IMR-90 (cell line): ENCODE measurements around the gene QKI. TPM values are rescaled to one million over a fixed set of nuclear protein-coding genes. Genes with fewer than 3 reads are reported as not detected.

Experiments
- ATAC-seq: fragments of 200-7000 bp; cut with Tn5 transposase; 2 replicates; pipeline ENCODE4 v1.9.1; 2020; ENCODE audit warnings: low read depth, mild to moderate bottlenecking, moderate library complexity
- BruUV-seq: library from RNA; stranded (reverse); fragments of 400-500 nt; replicated peaks from 2 replicates; lab custom pipeline; 2021; lab: Mats Ljungman, UMichigan
- CTCF ChIA-PET: fragments of 300-600 bp; formaldehyde crosslinking; extraction: SDS; loops from one replicate; lab custom pipeline; 2021; ENCODE audit warnings: antibody characterized with exemption; lab: Yijun Ruan, JAX
- POLR2A ChIA-PET: fragments of 300-600 bp; sonication (Branson Sonifier 250); formaldehyde crosslinking; loops from one replicate; lab custom pipeline; 2022; ENCODE audit warnings: antibody characterized with exemption; ENCODE audit not compliant: unreplicated experiment; lab: Charles Lee
- DNase-seq: peaks from one replicate; pipeline ENCODE4 v3.0.0; 2013
- H2AFZ ChIP-seq: replicated peaks from 2 replicates; pipeline ENCODE3; 2013; ENCODE audit warnings: low read length, mild to moderate bottlenecking; ENCODE audit not compliant: poor library complexity
- H2AK5ac ChIP-seq: 2 replicates; pipeline ENCODE4 v1.6.1; 2013; ENCODE audit warnings: low read depth, low read length, inconsistent platforms
- H2AK9ac ChIP-seq: replicated peaks from 2 replicates; pipeline ENCODE3; 2013; ENCODE audit warnings: mild to moderate bottlenecking, low read depth, low read length, moderate library complexity; ENCODE audit not compliant: poor library complexity
- H2BK120ac ChIP-seq: 2 replicates; pipeline ENCODE4 v1.6.1; 2013; ENCODE audit warnings: low read depth, low read length, inconsistent platforms
- H2BK15ac ChIP-seq: 3 replicates; pipeline ENCODE4 v1.6.1; 2013; ENCODE audit warnings: low read depth, low read length, inconsistent platforms
- H2BK20ac ChIP-seq: 2 replicates; pipeline ENCODE4 v1.6.1; 2013; ENCODE audit warnings: low read depth, mild to moderate bottlenecking, inconsistent platforms, low read length, moderate library complexity
- H2BK5ac ChIP-seq: 2 replicates; pipeline ENCODE4 v1.6.1; 2013; ENCODE audit warnings: mild to moderate bottlenecking, low read depth, low read length, inconsistent platforms; ENCODE audit not compliant: poor library complexity, severe bottlenecking
- H3K14ac ChIP-seq: replicated peaks from 2 replicates; pipeline ENCODE4 v1.6.1; 2013; ENCODE audit warnings: low read depth, low read length, inconsistent platforms
- H3K18ac ChIP-seq: 2 replicates; pipeline ENCODE4 v1.6.1; 2013; ENCODE audit warnings: low read depth, low read length, control low read depth
- H3K23ac ChIP-seq: 2 replicates; pipeline ENCODE4 v1.6.1; 2013; ENCODE audit warnings: low read depth, low read length, inconsistent platforms
- H3K27ac ChIP-seq: 2 replicates; pipeline ENCODE4 v1.5.1; 2013; ENCODE audit warnings: mild to moderate bottlenecking, control low read depth, low read length; ENCODE audit not compliant: insufficient read depth
- H3K27me3 ChIP-seq: 2 replicates; pipeline ENCODE4 v1.6.1; 2013; ENCODE audit warnings: low read length; ENCODE audit not compliant: control insufficient read depth, insufficient read depth
- H3K36me3 ChIP-seq: 2 replicates; pipeline ENCODE4 v1.6.1; 2013; ENCODE audit warnings: low read length, mixed read lengths; ENCODE audit not compliant: control insufficient read depth, insufficient read depth
- H3K4ac ChIP-seq: 2 replicates; pipeline ENCODE4 v1.6.1; 2013; ENCODE audit warnings: low read depth, low read length, inconsistent platforms
- H3K4me1 ChIP-seq: 2 replicates; pipeline ENCODE4 v1.6.1; 2013; ENCODE audit warnings: low read length, mixed read lengths; ENCODE audit not compliant: control insufficient read depth, insufficient read depth
- H3K4me2 ChIP-seq: 2 replicates; pipeline ENCODE4 v1.6.1; 2013; ENCODE audit warnings: low read depth, mild to moderate bottlenecking, control low read depth, low read length, moderate library complexity
- H3K4me3 ChIP-seq: 2 replicates; pipeline ENCODE4 v1.5.1; 2013; ENCODE audit warnings: low read depth, mild to moderate bottlenecking, control low read depth, low read length, moderate library complexity; ENCODE audit not compliant: insufficient read depth
- H3K56ac ChIP-seq: 2 replicates; pipeline ENCODE4 v1.6.1; 2013; ENCODE audit warnings: low read length, inconsistent platforms; ENCODE audit not compliant: insufficient read depth; ENCODE audit errors: extremely low read depth
- H3K79me1 ChIP-seq, 2 experiments: 2 replicates each; pipeline ENCODE4 v1.6.1; 2013; ENCODE audit warnings: low read length in 2 of 2, inconsistent platforms in 1 of 2, low read depth in 1 of 2
- H3K9ac ChIP-seq: 2 replicates; pipeline ENCODE4 v1.6.1; 2013; ENCODE audit warnings: low read depth, low read length, control low read depth
- H3K9me1 ChIP-seq: 2 replicates; pipeline ENCODE4 v1.6.1; 2013; ENCODE audit warnings: low read length, inconsistent platforms; ENCODE audit not compliant: insufficient read depth
- H3K9me3 ChIP-seq: 2 replicates; pipeline ENCODE4 v1.6.1; 2013; ENCODE audit warnings: low read length; ENCODE audit not compliant: control insufficient read depth, insufficient read depth
- H4K20me1 ChIP-seq: 2 replicates; pipeline ENCODE4 v1.6.1; 2013; ENCODE audit warnings: low read length, inconsistent platforms; ENCODE audit not compliant: insufficient read depth
- H4K5ac ChIP-seq: 2 replicates; pipeline ENCODE4 v1.6.1; 2013; ENCODE audit warnings: mild to moderate bottlenecking, low read depth, low read length, control low read depth
- H4K8ac ChIP-seq, 2 experiments: 2 replicates each; pipeline ENCODE4 v1.6.1; 2013; ENCODE audit warnings: low read depth in 2 of 2, low read length in 2 of 2, control low read depth in 1 of 2, inconsistent platforms in 1 of 2
- H4K91ac ChIP-seq: 2 replicates; pipeline ENCODE4 v1.6.1; 2013; ENCODE audit warnings: low read depth, low read length, inconsistent platforms; ENCODE audit not compliant: insufficient read depth
- MAZ ChIP-seq: IDR thresholded peaks from 2 replicates; pipeline ENCODE4 v1.6.1; 2012; ENCODE audit warnings: low read depth, mild to moderate bottlenecking, low read length, improper control_type of control experiment, moderate library complexity, borderline replicate concordance
- MXI1 ChIP-seq: IDR thresholded peaks from 2 replicates; pipeline ENCODE4 v1.6.1; 2012; ENCODE audit warnings: low read depth, mild to moderate bottlenecking, low read length, moderate library complexity, borderline replicate concordance
- NFE2L2 ChIP-seq: fragments of 150-350 bp; IDR thresholded peaks from 2 replicates; pipeline ENCODE4 v1.6.1; 2016; ENCODE audit warnings: low read depth, mild to moderate bottlenecking, low read length
- RAD21 ChIP-seq: IDR thresholded peaks from 2 replicates; pipeline ENCODE4 v1.6.1; 2012; ENCODE audit warnings: low read length, improper control_type of control experiment
- WGBS, 2 experiments: methylation state at CpG; one replicate each; pipeline versions ENCODE4 v1.1.5 to v1.1.7; 2013; ENCODE audit warnings: missing lambda C conversion rate in 2 of 2; ENCODE audit not compliant: insufficient read length in 1 of 2; ENCODE audit errors: extremely low coverage in 2 of 2; 5-methylcytosine and 5-hydroxymethylcytosine counted together
- dilution Hi-C: fragments of 300-500 bp; cut with HindIII; formaldehyde crosslinking; loops from one replicate; pipeline ENCODE4 v1.14.3; 2018; ENCODE audit warnings: low sequenced_read_pairs; ENCODE audit not compliant: unreplicated experiment
- in situ Hi-C: fragments of 300-500 bp; cut with MboI; formaldehyde crosslinking; loops from 3 replicates; pipeline ENCODE4 v1.14.3; 2019; ENCODE audit warnings: low sequenced_read_pairs, inconsistent platforms, mixed read lengths
- intact Hi-C: fragments of 100-400 bp; cut with micrococcal nuclease; formaldehyde crosslinking; loops from 2 replicates; pipeline ENCODE4 v1.10.0; 2022
- polyA plus RNA-seq, 3 experiments: library from polyadenylated mRNA; depleted of rRNA; stranded (reverse); fragments of >200 nt; gene quantifications; 2 replicates each; pipeline ENCODE4 v1.2.3, GENCODE V29; 2012; ENCODE audit warnings: low replicate concordance in 1 of 3
- total RNA-seq: library from RNA; depleted of rRNA; stranded (reverse); fragments of >200 nt; gene quantifications from 2 replicates; pipeline ENCODE4 v1.2.3, GENCODE V29; 2012
- TF ChIP-seq, protein P1 (sequence below): fragments of 150-350 bp; IDR thresholded peaks from 2 replicates; pipeline ENCODE4 v1.6.1; 2016; ENCODE audit warnings: low read depth, mild to moderate bottlenecking, low read length, moderate library complexity, borderline replicate concordance

Gene QKI
- total and polyA plus RNA-seq, 2 of the 4 experiments (the other 2 are of a cell fraction): 112 to 232 TPM

GRCh38 chr6:163617549-163617948 is 203.0 kb downstream of the QKI start:
- no peak overlapping the region for H3K27ac ChIP-seq
- H3K79me1 ChIP-seq: no peaks in the 10 kb centered on the region
- no peak for TF ChIP-seq MAZ
- TF ChIP-seq, protein P1, sequence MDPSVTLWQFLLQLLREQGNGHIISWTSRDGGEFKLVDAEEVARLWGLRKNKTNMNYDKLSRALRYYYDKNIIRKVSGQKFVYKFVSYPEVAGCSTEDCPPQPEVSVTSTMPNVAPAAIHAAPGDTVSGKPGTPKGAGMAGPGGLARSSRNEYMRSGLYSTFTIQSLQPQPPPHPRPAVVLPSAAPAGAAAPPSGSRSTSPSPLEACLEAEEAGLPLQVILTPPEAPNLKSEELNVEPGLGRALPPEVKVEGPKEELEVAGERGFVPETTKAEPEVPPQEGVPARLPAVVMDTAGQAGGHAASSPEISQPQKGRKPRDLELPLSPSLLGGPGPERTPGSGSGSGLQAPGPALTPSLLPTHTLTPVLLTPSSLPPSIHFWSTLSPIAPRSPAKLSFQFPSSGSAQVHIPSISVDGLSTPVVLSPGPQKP: no peak
- TF ChIP-seq RAD21: no peak
- TF ChIP-seq NFE2L2: no peak
- TF ChIP-seq MXI1: no peak
- WGBS, 2 experiments: 94% methylated on average over 3 of the region's 6 CpGs; no CpG with 5 or more reads in 1 of the 2 experiments
- no peak overlapping the region for H2BK20ac ChIP-seq
- H2BK120ac ChIP-seq: no peak overlapping the region
- H3K9me1 ChIP-seq: no peaks in the 10 kb centered on the region
- DNase-seq (no peak), ATAC-seq (no peak)
- no peak overlapping the region for H3K4ac ChIP-seq
- in situ Hi-C loops: no loop called here
- no peak overlapping the region for H3K56ac ChIP-seq
- no peak overlapping the region for H4K8ac ChIP-seq
- H4K5ac ChIP-seq: no peak overlapping the region
- CTCF ChIA-PET: no interaction called here
- H3K36me3 ChIP-seq: no peaks in the 10 kb centered on the region
- H2AFZ ChIP-seq: no peak overlapping the region
- no peaks in the 10 kb centered on the region for H3K9me3 ChIP-seq
- H3K9ac ChIP-seq: no peak overlapping the region
- H2AK9ac ChIP-seq: no peak overlapping the region
- no TSS peak for BruUV-seq
- H3K4me1 ChIP-seq: peaks cover 2% of the 10 kb centered on the region; the same call in 1 of the 2 replicates
- dilution Hi-C loops: no loop called here
- H3K4me3 ChIP-seq: no peak overlapping the region
- no peak overlapping the region for H3K23ac ChIP-seq
- no peak overlapping the region for H2BK15ac ChIP-seq
- peaks cover 8% of the 10 kb centered on the region; the same call in 1 of the 2 replicates for H3K27me3 ChIP-seq
- H2AK5ac ChIP-seq: no peak overlapping the region
- H3K18ac ChIP-seq: no peak overlapping the region
- intact Hi-C loops: no loop called here
- H4K20me1 ChIP-seq: no peaks in the 10 kb centered on the region
- POLR2A ChIA-PET: no interaction called here
- H3K14ac ChIP-seq: no peak overlapping the region
- H4K91ac ChIP-seq: no peak overlapping the region
- no peak overlapping the region for H2BK5ac ChIP-seq
- no peak overlapping the region for H3K4me2 ChIP-seq
